Hepatocyte (in vitro differentiated cells): Measurements from ENCODE around the gene SMIM35. TPM values are rescaled to one million over a fixed set of nuclear protein-coding genes. Genes with fewer than 3 reads are reported as not detected.

Source experiments
- DNase-seq: peaks from one replicate; pipeline ENCODE4 v3.0.0-alpha.2; 2016; ENCODE audit warnings: low spot score
- H2AFZ ChIP-seq: fragments of 200-600 bp; sonication (generic); 2 replicates; pipeline ENCODE4 v1.6.0; 2016; ENCODE audit warnings: antibody characterized with exemption, mild to moderate bottlenecking
- H3K27ac ChIP-seq: fragments of 200-600 bp; sonication (generic); 2 replicates; pipeline ENCODE4 v1.5.1; 2016; ENCODE audit warnings: mild to moderate bottlenecking
- H3K27me3 ChIP-seq: fragments of 200-600 bp; sonication (generic); 2 replicates; pipeline ENCODE4 v1.6.1; 2016
- H3K36me3 ChIP-seq: fragments of 200-600 bp; sonication (generic); replicated peaks from 2 replicates; pipeline ENCODE4 v1.5.1; 2016; ENCODE audit warnings: low read depth; ENCODE audit not compliant: insufficient read depth
- H3K4me1 ChIP-seq: fragments of 200-600 bp; sonication (generic); 2 replicates; pipeline ENCODE4 v1.5.1; 2016; ENCODE audit warnings: mild to moderate bottlenecking, moderate library complexity; ENCODE audit not compliant: insufficient read depth
- H3K4me2 ChIP-seq: fragments of 200-600 bp; sonication (generic); 2 replicates; pipeline ENCODE4 v1.6.0; 2016
- H3K4me3 ChIP-seq: fragments of 200-600 bp; sonication (generic); 2 replicates; pipeline ENCODE4 v1.5.1; 2016; ENCODE audit warnings: mild to moderate bottlenecking
- H3K79me2 ChIP-seq: fragments of 200-600 bp; sonication (generic); 2 replicates; pipeline ENCODE4 v1.6.0; 2017; ENCODE audit warnings: mild to moderate bottlenecking
- H3K9me2 ChIP-seq: fragments of 200-600 bp; sonication (generic); replicated peaks from 2 replicates; pipeline ENCODE4 v1.6.0; 2017; ENCODE audit warnings: mild to moderate bottlenecking; ENCODE audit not compliant: insufficient read depth
- H3K9me3 ChIP-seq: fragments of 200-600 bp; sonication (generic); 2 replicates; pipeline ENCODE4 v1.5.1; 2016; ENCODE audit warnings: low read depth, mild to moderate bottlenecking
- H4K20me1 ChIP-seq: fragments of 200-600 bp; sonication (generic); 2 replicates; pipeline ENCODE4 v1.6.0; 2016; ENCODE audit warnings: mild to moderate bottlenecking; ENCODE audit not compliant: insufficient read depth, poor library complexity, severe bottlenecking
- EZH2 ChIP-seq: fragments of 200-600 bp; sonication (generic); IDR thresholded peaks from 2 replicates; pipeline ENCODE4 v1.6.1; 2016; ENCODE audit warnings: antibody characterized with exemption, mild to moderate bottlenecking, borderline replicate concordance
- EZH2phosphoT487 ChIP-seq: fragments of 200-600 bp; sonication (generic); IDR thresholded peaks from one replicate; pipeline ENCODE4 v1.6.1; 2018; ENCODE audit warnings: antibody characterized with exemption, mild to moderate bottlenecking, low read depth, moderate library complexity; ENCODE audit not compliant: unreplicated experiment, severe bottlenecking
- WGBS: methylation state at CpG from one replicate; pipeline ENCODE4 v1.1.6; 2016; ENCODE audit warnings: low lambda C conversion rate; ENCODE audit errors: missing lambda C conversion rate; 5-methylcytosine and 5-hydroxymethylcytosine counted together
- polyA plus RNA-seq: library from polyadenylated mRNA; unstranded; fragments of >200 nt; fragmentation: Nextera tagmentation; extraction: Ambion mirVana; gene quantifications from 2 replicates; pipeline ENCODE4 v1.2.1, GENCODE V29; 2016
- total RNA-seq: library from RNA; depleted of rRNA; stranded (reverse); fragments of >200 nt; gene quantifications from 2 replicates; pipeline ENCODE4 v1.2.3, GENCODE V29; 2014
- TF ChIP-seq, protein P1 (sequence below): fragments of 200-600 bp; sonication (generic); IDR thresholded peaks from 2 replicates; pipeline ENCODE4 v1.5.1; 2016; ENCODE audit warnings: antibody characterized with exemption, mild to moderate bottlenecking; ENCODE audit not compliant: poor library complexity

The SMIM35 gene
- total and polyA plus RNA-seq, 2 experiments from 2014 or later: 0.03 TPM; not detected in 1

DNA sequence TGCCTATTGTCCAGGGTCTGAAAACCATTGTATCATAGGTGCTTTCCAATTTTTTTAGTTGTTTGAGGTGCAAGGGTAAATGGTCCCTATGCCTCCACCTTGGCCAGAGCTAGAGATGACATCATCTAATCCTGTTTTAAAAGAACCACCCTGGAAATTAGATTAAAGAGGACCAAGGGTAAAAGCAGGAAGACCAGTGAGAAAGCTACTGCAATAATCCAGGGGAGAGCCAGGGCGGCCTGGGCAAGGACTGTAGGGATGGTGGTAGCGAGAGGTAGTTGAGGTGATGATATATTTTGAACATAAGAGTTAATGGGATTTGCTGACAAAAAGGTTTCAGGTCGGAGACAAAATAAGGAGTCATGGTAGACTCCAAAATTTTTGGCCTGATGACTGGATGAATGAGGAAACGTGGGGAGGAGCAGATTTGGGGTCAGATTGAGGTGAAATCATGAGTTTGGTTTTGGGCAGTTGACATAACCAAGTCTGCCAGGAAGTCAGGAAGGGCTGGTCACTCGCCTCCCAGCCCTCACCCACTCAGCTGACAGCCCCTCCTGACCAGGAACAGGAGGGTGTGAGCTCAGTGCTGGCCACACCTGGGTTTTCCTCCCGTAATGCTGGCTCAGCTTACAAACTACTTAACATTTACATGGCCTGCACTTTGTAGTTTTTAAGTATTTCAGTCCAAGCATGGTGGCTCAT is 42.9 kb upstream of the SMIM35 start:
- no peaks in the 10 kb centered on the region for H3K79me2 ChIP-seq
- no peaks in the 10 kb centered on the region for H4K20me1 ChIP-seq
- no peak for DNase-seq
- no peaks in the 10 kb centered on the region for H3K9me2 ChIP-seq
- 77% methylated on average over 6 of the region's 6 CpGs for WGBS
- peaks cover 5% of the 10 kb centered on the region for H3K27me3 ChIP-seq
- no peak overlapping the region for H3K4me2 ChIP-seq
- no peaks in the 10 kb centered on the region for H3K36me3 ChIP-seq
- H3K4me1 ChIP-seq: peaks cover 4% of the 10 kb centered on the region
- TF ChIP-seq EZH2: no peak
- no peak for TF ChIP-seq EZH2phosphoT487
- TF ChIP-seq, protein P1, sequence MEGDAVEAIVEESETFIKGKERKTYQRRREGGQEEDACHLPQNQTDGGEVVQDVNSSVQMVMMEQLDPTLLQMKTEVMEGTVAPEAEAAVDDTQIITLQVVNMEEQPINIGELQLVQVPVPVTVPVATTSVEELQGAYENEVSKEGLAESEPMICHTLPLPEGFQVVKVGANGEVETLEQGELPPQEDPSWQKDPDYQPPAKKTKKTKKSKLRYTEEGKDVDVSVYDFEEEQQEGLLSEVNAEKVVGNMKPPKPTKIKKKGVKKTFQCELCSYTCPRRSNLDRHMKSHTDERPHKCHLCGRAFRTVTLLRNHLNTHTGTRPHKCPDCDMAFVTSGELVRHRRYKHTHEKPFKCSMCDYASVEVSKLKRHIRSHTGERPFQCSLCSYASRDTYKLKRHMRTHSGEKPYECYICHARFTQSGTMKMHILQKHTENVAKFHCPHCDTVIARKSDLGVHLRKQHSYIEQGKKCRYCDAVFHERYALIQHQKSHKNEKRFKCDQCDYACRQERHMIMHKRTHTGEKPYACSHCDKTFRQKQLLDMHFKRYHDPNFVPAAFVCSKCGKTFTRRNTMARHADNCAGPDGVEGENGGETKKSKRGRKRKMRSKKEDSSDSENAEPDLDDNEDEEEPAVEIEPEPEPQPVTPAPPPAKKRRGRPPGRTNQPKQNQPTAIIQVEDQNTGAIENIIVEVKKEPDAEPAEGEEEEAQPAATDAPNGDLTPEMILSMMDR: no peak
- no peaks in the 10 kb centered on the region for H3K9me3 ChIP-seq
- no peak overlapping the region for H3K27ac ChIP-seq
- no peak overlapping the region for H2AFZ ChIP-seq
- H3K4me3 ChIP-seq: no peak overlapping the region

DNA sequence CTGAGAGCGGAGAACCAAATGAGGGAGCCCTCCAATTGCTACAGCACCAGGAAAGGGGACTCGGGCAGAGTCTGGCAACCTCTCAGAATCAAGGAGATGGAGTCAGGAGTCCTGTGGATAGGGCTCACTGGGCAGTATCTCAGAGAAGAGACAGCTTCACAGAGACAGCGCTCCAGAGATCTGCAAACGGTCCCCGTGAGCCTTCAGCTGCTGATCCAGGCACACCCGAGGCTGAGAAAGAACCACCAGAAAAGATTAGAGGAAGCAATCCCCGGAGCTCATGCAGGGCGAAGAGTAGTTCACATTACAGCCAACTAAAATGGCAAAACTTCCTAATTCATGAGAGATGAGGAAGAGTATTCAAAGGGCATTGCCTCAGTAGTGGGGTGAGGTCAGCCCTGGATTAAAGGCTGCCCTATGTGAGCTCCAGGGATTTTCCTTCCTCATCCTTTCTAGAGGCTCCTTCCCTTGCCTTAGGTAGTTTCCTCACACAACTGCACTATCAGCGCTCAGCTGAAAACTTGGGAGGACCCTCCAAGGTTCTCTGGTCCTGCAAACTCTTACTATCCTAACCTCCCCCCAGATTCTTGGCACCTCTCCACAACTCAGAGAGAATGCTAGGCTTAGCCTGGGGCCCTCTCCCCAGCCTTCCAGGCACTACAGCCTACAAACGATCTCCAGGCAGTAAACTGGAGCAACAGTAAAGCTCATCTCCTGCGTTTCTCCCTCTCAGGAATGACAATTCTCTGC is 42.1 kb upstream of the SMIM35 start:
- Histone ChIP-seq H3K9me2 (no peaks in the 10 kb centered on the region), H3K27me3 (no peaks in the 10 kb centered on the region), H3K9me3 (no peaks in the 10 kb centered on the region), H3K36me3 (no peaks in the 10 kb centered on the region), H3K4me3 (no peak overlapping the region), H4K20me1 (no peaks in the 10 kb centered on the region), H3K27ac (no peak overlapping the region), H3K4me2 (no peak overlapping the region), H3K4me1 (peaks cover 4% of the 10 kb centered on the region), H3K79me2 (no peaks in the 10 kb centered on the region), H2AFZ (no peak overlapping the region)
- WGBS: 68% methylated on average over 11 of the region's 11 CpGs
- TF ChIP-seq EZH2phosphoT487 (no peak), EZH2 (no peak)
- TF ChIP-seq, protein P1: no peak
- no peak for DNase-seq

DNA sequence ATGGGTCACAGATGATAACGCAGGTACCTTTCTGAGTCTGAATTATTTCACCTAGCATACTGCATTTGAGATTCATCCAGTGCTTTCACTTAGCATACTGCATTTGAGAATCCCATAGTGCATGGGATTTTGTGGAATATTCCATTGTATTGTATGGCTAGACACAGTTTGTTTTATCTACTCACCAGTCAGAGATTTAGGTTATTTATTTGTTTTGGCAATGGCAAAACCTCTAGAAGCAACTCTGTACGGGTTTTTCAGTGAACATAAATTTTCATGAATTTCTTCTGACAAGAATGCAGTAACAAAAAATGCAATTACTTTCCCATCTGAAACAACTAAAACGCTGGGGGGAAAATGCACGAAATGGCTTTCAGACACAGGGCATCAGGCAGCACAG is 41.5 kb upstream of the SMIM35 start:
- Histone ChIP-seq H3K36me3 (no peaks in the 10 kb centered on the region), H3K27ac (no peak overlapping the region), H3K9me2 (no peaks in the 10 kb centered on the region), H2AFZ (no peak overlapping the region), H3K4me3 (no peak overlapping the region), H3K27me3 (no peaks in the 10 kb centered on the region), H3K4me1 (peaks cover 4% of the 10 kb centered on the region), H4K20me1 (no peaks in the 10 kb centered on the region), H3K9me3 (no peaks in the 10 kb centered on the region), H3K79me2 (no peaks in the 10 kb centered on the region), H3K4me2 (no peak overlapping the region)
- no peak for DNase-seq
- TF ChIP-seq, protein P1: no peak
- TF ChIP-seq EZH2phosphoT487 (no peak), EZH2 (no peak)
- WGBS: 68% methylated on average over 4 of the region's 4 CpGs
